ENCODE data around the gene MORF4L1. TPM values are rescaled to one million over a fixed set of nuclear protein-coding genes. Genes with fewer than 3 reads are reported as not detected.
A peak's percentile ranks its signal among the peaks of the same experiment; 100 is the strongest.
"Not testable (repeated sequence)": the region's sequence is repeated elsewhere in the genome, so short reads cannot be mapped to it uniquely, and the experiment has no call there.

MORF4L1 gene
- total and polyA plus RNA-seq, 2 experiments from 2014 or later = 340 to 381 TPM

DNA sequence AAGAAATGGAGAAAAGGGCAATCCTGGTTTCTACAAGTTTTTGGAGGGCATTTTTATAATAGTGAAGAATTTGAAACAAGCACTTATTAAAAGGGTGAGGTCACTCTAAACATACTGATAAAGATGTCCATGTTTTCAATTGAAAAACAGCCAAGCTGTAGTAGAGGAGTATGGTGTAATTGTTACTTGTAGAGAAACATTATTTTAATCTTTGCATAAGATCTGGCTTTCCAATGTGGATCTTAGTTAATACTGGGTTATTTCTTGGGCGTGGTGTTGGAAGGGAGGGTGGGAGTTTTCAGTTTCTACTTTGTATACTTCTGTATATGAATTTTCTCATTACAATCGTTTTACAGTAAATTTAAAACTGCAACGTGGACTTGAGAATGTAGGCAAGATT lies 22.8 kb downstream of the MORF4L1 start:
- no peak overlapping the region for H3K27ac ChIP-seq
- DNase-seq (ENCODE audit: low spot score) = no peak
- no peak overlapping the region for H2AFZ ChIP-seq
- no peak overlapping the region for H3K4me2 ChIP-seq
- no peak for TF ChIP-seq EZH2 (IDR thresholded peaks at IDR 0.05; ENCODE audit: borderline replicate concordance)
- TF ChIP-seq, protein P1, sequence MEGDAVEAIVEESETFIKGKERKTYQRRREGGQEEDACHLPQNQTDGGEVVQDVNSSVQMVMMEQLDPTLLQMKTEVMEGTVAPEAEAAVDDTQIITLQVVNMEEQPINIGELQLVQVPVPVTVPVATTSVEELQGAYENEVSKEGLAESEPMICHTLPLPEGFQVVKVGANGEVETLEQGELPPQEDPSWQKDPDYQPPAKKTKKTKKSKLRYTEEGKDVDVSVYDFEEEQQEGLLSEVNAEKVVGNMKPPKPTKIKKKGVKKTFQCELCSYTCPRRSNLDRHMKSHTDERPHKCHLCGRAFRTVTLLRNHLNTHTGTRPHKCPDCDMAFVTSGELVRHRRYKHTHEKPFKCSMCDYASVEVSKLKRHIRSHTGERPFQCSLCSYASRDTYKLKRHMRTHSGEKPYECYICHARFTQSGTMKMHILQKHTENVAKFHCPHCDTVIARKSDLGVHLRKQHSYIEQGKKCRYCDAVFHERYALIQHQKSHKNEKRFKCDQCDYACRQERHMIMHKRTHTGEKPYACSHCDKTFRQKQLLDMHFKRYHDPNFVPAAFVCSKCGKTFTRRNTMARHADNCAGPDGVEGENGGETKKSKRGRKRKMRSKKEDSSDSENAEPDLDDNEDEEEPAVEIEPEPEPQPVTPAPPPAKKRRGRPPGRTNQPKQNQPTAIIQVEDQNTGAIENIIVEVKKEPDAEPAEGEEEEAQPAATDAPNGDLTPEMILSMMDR (IDR thresholded peaks at IDR 0.05; ENCODE audit: poor library complexity) = no peak
- no peak for TF ChIP-seq EZH2phosphoT487 (IDR thresholded peaks at IDR 0.05; ENCODE audit: low read depth, severe bottlenecking, unreplicated experiment)
- no peaks in the 10 kb centered on the region for H3K4me1 ChIP-seq (ENCODE audit: insufficient read depth)
- H3K36me3 ChIP-seq (replicated peaks; ENCODE audit: insufficient read depth, low read depth) = peaks cover 9% of the 10 kb centered on the region
- 94% methylated on average over 3 of the region's 3 CpGs for WGBS (ENCODE audit: low lambda C conversion rate, missing lambda C conversion rate)
- no peaks in the 10 kb centered on the region for H3K27me3 ChIP-seq
- H3K79me2 ChIP-seq = peaks cover 92% of the 10 kb centered on the region
- H3K9me3 ChIP-seq (ENCODE audit: low read depth) = no peaks in the 10 kb centered on the region
- no peak overlapping the region for H3K4me3 ChIP-seq
- no peaks in the 10 kb centered on the region for H3K9me2 ChIP-seq (replicated peaks; ENCODE audit: insufficient read depth)
- peaks cover 91% of the 10 kb centered on the region for H4K20me1 ChIP-seq (ENCODE audit: insufficient read depth, poor library complexity, severe bottlenecking)

DNA sequence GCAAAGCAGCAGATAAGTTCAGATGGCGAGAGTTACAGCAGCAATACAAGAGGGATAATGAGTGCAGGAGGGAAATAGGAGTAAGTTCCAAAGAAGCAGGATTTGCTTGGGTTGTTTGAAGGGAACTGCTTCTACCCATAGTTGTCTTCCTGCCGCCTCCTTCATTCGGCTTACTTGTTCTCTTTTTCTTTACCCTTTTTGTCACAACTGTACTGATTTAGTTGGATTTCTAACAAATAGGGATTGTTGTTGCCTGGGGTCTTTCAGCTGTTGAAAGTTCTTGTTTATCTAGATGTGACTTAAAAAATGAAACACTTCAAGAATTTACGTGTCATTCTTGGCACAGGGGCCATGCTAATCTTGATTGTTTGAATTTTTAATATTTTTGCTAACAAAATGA lies 25.9 kb downstream of the MORF4L1 start:
- no peak overlapping the region for H3K4me2 ChIP-seq
- 92% methylated on average over 4 of the region's 4 CpGs for WGBS (ENCODE audit: low lambda C conversion rate, missing lambda C conversion rate)
- H3K4me1 ChIP-seq (ENCODE audit: insufficient read depth) = no peaks in the 10 kb centered on the region
- peaks cover 85% of the 10 kb centered on the region for H4K20me1 ChIP-seq (ENCODE audit: insufficient read depth, poor library complexity, severe bottlenecking)
- no peak overlapping the region for H3K4me3 ChIP-seq
- no peak overlapping the region for H3K27ac ChIP-seq
- no peak for DNase-seq (ENCODE audit: low spot score)
- no peaks in the 10 kb centered on the region for H3K9me2 ChIP-seq (replicated peaks; ENCODE audit: insufficient read depth)
- TF ChIP-seq, protein P1 (IDR thresholded peaks at IDR 0.05; ENCODE audit: poor library complexity) = no peak
- no peak for TF ChIP-seq EZH2 (IDR thresholded peaks at IDR 0.05; ENCODE audit: borderline replicate concordance)
- TF ChIP-seq EZH2phosphoT487 (IDR thresholded peaks at IDR 0.05; ENCODE audit: low read depth, severe bottlenecking, unreplicated experiment) = no peak
- no peaks in the 10 kb centered on the region for H3K9me3 ChIP-seq (ENCODE audit: low read depth)
- H3K79me2 ChIP-seq = peaks cover 84% of the 10 kb centered on the region
- peaks cover 8% of the 10 kb centered on the region for H3K36me3 ChIP-seq (replicated peaks; ENCODE audit: insufficient read depth, low read depth)
- H3K27me3 ChIP-seq = no peaks in the 10 kb centered on the region
- no peak overlapping the region for H2AFZ ChIP-seq

DNA sequence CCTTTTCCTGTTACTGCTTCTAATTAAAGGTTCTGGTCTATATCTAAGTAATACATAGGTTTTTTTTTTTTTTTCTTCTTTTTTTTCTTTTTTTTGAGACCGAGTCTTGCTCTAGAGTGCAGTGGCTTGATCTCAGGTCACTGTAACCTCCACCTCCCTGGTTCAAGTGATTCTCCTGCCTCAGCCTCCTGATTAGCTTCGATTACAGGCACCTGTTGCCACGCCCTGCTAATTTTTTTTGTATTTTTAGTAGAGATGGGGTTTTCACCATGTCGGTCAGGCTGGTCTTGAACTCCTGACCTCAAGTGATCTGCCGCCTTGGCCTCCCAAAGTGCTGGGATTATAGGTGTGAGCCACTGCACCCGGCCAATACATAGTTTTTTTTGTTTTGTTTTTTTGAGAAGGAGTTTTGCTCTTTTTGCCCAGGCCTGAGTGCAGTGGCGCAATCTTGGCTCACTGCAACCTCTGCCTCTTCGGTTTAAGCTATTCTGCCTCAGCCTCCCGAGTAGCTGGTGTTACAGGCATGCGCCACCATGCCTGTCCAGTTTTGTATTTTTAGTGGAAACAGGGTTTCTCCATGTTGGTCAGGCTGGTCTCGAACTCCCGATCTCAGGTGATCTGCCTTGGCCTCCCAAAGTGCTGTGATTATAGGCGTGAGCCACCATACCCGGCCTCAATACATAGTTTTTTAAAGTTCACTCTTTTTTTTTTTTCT lies 28.3 kb downstream of the MORF4L1 start:
- DNase-seq (ENCODE audit: low spot score); H3K9me2 ChIP-seq (replicated peaks; ENCODE audit: insufficient read depth); H3K36me3 ChIP-seq (replicated peaks; ENCODE audit: insufficient read depth, low read depth); H2AFZ ChIP-seq; H3K9me3 ChIP-seq (ENCODE audit: low read depth); H3K4me1 ChIP-seq (ENCODE audit: insufficient read depth); H3K27ac ChIP-seq; H3K4me2 ChIP-seq; H3K4me3 ChIP-seq; H3K27me3 ChIP-seq: not testable (repeated sequence)
- Histone ChIP-seq H3K79me2 (peaks cover 73% of the 10 kb centered on the region), H4K20me1 (ENCODE audit: insufficient read depth, poor library complexity, severe bottlenecking) (peaks cover 70% of the 10 kb centered on the region)
- WGBS (ENCODE audit: low lambda C conversion rate, missing lambda C conversion rate) = 95% methylated on average over 14 of the region's 14 CpGs

DNA sequence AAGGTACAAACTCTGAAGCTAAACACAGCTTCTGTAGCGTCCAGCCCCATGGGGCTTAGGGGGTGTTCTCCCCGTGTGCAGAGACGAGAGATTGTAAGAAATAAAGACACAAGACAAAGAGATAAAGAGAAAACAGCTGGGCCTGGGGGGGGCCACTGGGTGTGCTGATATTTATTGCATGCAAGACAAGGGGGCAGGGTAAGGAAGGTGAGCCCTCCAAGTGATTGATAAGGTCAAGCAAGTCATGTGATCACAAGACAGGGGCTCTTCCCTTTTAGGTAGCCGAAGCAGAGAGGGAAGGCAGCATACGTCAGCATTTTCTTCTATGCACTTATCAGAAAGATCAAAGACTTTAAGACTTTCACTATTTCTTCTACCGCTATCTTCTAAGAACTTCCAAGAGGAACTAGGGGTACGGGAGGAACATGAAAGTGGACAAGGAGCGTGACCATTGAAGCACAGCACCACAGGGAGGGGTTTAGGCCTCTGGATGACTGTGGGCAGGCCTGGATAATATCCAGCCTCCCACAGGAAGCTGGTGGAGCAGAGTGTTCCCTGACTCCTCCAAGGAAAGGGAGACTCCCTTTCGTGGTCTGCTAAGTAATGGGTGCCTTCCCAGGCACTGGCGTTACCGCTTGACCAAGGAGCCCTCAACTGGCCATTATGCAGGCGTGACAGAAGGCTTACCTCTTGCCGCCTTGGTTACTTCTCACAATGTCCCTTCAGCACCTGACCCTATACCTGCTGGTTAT lies 29.8 kb downstream of the MORF4L1 start:
- Histone ChIP-seq H4K20me1 (ENCODE audit: insufficient read depth, poor library complexity, severe bottlenecking) (peaks cover 69% of the 10 kb centered on the region), H3K27ac (peak overlapping the region; percentile 1), H3K79me2 (peaks cover 66% of the 10 kb centered on the region)
- H3K4me3 ChIP-seq; DNase-seq (ENCODE audit: low spot score); H3K36me3 ChIP-seq (replicated peaks; ENCODE audit: insufficient read depth, low read depth); H3K9me2 ChIP-seq (replicated peaks; ENCODE audit: insufficient read depth); H3K27me3 ChIP-seq; H3K4me2 ChIP-seq; H2AFZ ChIP-seq; H3K4me1 ChIP-seq (ENCODE audit: insufficient read depth); H3K9me3 ChIP-seq (ENCODE audit: low read depth): not testable (repeated sequence)
- WGBS (ENCODE audit: low lambda C conversion rate, missing lambda C conversion rate) = 76% methylated on average over 13 of the region's 13 CpGs
